Activated naive CD8-positive, alpha-beta T cell treated with anti-CD3 and anti-CD28 coated beads, Interleukin-2, amount 50 U/mL, for 24 hours (primary cell): Measurements from ENCODE around the gene RPS28.

Experiments used
- ATAC-seq: fragments of 150-1000 bp; cut with Tn5 transposase; one replicate; pipeline ENCODE4 v1.10.0; 2021
- DNase-seq: peaks from one replicate; pipeline ENCODE4 v3.0.0; 2021
- H3K27ac Mint-ChIP-seq: one replicate; pipeline ENCODE4 v1.8.0; 2021; ENCODE audit warnings: mild to moderate bottlenecking, mixed read lengths
- H3K27me3 Mint-ChIP-seq: one replicate; pipeline ENCODE4 v1.8.0; 2021; ENCODE audit warnings: mixed read lengths
- H3K36me3 Mint-ChIP-seq: one replicate; pipeline ENCODE4 v1.8.0; 2021; ENCODE audit warnings: low read depth, mixed read lengths
- H3K4me1 Mint-ChIP-seq: one replicate; pipeline ENCODE4 v1.8.0; 2021; ENCODE audit warnings: mixed read lengths
- H3K4me3 Mint-ChIP-seq: one replicate; pipeline ENCODE4 v1.8.0; 2021; ENCODE audit warnings: mild to moderate bottlenecking, moderate library complexity, mixed read lengths
- H3K9me3 Mint-ChIP-seq: one replicate; pipeline ENCODE4 v1.8.0; 2021; ENCODE audit warnings: mixed read lengths

RPS28 gene

DNA sequence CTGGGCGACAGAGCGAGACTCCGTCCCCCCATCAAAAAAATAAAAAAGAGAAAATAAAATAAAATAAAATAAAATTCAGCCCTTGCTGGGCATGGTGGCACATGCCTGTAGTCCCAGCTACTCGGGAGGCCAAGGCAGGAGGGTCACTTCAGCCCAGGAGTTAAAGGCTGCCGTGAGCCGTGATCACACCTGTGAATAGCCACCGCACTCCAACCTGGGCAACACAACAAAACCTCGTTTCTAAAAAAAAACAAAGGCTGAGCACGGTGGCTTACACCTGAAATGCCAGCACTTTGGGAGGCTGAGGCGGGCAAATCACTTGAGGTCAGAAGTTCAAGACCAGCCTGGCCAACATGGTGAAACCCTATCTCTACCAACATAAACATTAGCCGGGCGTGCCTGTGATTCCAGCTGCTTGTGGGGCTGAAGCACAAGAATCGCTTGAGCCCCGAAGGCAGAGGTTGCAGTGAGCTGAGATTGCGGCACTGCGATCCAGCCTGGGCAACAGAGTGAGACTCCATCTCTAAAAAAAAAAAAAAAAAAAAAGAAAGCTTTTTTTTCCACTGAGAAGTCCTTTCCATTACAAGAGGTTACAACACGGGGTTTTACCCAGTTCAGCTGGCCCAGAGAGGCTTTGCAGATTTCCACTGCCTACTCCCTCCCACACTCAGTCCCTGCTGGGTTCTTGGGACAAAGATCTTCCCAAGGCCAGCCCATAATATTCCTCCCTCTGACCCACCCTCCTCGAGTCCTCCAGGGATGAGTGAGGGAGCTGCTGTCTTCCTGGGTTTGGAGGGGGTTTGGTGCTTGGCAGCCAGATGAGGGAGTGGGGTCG, 49.1 kb downstream of the RPS28 start:
- peaks cover 30% of the 10 kb centered on the region for H3K27me3 Mint-ChIP-seq
- DNase-seq (no peak), ATAC-seq (no peak)
- H3K27ac Mint-ChIP-seq, result no peak overlapping the region
- no peaks in the 10 kb centered on the region for H3K9me3 Mint-ChIP-seq
- peaks cover 1% of the 10 kb centered on the region for H3K36me3 Mint-ChIP-seq
- peaks cover 10% of the 10 kb centered on the region for H3K4me1 Mint-ChIP-seq
- no peak overlapping the region for H3K4me3 Mint-ChIP-seq

- Mint-ChIP-seq H3K36me3 (peaks cover 1% of the 10 kb centered on the region), H3K27ac (no peak overlapping the region), H3K4me1 (peaks cover 10% of the 10 kb centered on the region), H3K27me3 (peaks cover 22% of the 10 kb centered on the region), H3K9me3 (no peaks in the 10 kb centered on the region), H3K4me3 (no peak overlapping the region)
- no peak for DNase-seq
- no peak for ATAC-seq
Measured at GRCh38 chr19:8371011-8371804, 49.9 kb downstream of the RPS28 start.
